GM12865 (cell line): ENCODE results near the gene GPR173.
A peak's percentile ranks its signal among the peaks of the same experiment; 100 is the strongest.

Experiments used
- DNase-seq: peaks from one replicate; pipeline ENCODE4 v3.0.0; 2010; ENCODE audit warnings: low read depth
- H3K4me3 ChIP-seq: 2 replicates; pipeline ENCODE4 v1.5.1; 2011; ENCODE audit warnings: mild to moderate bottlenecking, low read depth, low read length, control low read depth
- TF ChIP-seq, protein P1 (sequence below): IDR thresholded peaks from 2 replicates; pipeline ENCODE4 v1.5.1; 2011; ENCODE audit warnings: low read length, control low read depth, low read depth, inconsistent platforms; ENCODE audit not compliant: insufficient read depth; ENCODE audit errors: missing control alignments

GPR173 gene

DNA sequence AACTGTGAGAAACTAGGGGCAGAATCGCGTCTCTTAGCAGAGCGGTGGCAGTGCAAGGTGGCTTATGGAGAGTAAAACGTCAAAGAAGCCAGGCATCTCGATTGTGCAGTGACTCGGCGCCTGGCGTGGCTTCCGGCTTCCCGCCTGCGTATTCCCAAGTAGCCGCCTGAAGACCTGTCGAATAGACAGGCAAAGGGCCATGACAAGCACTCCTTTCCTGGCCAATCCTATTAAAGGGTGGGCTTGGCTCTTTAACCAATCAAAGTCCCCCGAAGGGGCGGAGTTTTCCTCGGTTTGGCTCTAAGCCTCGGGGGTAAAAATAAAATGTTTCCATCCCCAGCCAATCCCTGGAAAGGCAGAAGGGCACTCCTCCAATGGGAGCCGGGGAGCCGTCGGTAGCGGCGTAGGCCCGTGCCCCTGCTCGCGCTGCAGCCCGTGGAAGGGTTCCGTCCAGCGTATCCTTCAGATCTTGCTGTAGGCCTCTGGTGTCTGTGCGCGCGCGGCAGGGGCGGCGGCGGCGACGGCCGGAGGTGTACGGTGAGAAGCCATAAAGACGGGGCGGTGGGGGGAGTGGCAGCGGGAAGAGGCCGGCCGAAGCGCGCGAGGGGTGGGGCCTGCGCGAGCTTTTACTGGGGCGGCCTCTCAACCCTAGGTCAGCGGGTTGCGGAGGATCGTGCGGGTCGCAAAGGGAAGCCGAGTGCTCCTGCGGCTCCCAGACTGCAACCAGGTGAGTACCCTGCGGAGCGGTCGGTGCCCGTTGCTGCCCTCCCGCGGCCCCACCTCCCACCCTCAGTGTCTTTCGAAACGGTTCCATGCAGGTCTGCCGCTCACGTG is 45.4 kb downstream of the GPR173 start, which contains the start of gene KANTR:
KANTR (plus strand) TSS at position 395 of the 834 bp plus-strand sequence. CDS start 30,131 bp downstream, outside the sequence.
- peak; percentile 91 for DNase-seq
- H3K4me3 ChIP-seq: peak within 1 kb of the TSS; percentile 70
- TF ChIP-seq, protein P1, sequence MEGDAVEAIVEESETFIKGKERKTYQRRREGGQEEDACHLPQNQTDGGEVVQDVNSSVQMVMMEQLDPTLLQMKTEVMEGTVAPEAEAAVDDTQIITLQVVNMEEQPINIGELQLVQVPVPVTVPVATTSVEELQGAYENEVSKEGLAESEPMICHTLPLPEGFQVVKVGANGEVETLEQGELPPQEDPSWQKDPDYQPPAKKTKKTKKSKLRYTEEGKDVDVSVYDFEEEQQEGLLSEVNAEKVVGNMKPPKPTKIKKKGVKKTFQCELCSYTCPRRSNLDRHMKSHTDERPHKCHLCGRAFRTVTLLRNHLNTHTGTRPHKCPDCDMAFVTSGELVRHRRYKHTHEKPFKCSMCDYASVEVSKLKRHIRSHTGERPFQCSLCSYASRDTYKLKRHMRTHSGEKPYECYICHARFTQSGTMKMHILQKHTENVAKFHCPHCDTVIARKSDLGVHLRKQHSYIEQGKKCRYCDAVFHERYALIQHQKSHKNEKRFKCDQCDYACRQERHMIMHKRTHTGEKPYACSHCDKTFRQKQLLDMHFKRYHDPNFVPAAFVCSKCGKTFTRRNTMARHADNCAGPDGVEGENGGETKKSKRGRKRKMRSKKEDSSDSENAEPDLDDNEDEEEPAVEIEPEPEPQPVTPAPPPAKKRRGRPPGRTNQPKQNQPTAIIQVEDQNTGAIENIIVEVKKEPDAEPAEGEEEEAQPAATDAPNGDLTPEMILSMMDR: no peak

DNA sequence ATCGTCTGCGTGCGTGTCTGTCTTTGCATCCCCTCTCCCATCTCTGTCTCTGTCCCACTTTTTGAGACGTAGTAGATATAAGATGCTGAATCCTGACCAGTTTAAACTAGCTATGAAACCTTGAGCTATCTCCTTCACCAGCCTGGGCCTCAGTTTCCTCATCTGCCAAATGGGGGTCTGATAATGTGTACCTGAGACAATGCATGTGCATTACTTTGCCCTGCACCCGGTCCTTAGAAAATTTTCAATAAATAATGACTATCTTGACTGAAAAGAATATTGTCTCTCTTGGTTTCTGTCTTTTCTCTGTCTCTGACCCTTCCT is 46.0 kb downstream of the GPR173 start:
- TF ChIP-seq, protein P1: no peak
- peak overlapping the region; percentile 70 for H3K4me3 ChIP-seq
- no peak for DNase-seq

DNA sequence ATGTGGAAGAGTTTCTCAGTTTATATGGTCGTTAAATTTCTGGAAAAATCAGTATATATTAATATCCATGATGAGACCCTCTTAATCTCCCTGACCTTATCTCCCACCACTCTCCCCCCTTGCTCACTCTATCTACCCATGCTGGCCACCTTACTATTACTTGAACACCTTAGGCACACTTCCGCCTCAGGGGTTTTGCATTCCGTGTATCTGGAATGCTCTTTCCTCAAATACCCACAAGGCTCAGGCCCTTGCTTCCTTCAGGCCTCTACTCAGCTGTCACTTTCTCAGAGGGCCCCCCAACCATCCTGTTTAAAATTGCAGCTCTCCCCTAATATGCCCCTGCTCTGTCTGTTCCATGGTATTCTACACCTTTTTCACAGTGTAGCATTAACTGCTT is 47.2 kb downstream of the GPR173 start:
- TF ChIP-seq, protein P1: no peak
- no peak for DNase-seq
- H3K4me3 ChIP-seq: no peak overlapping the region

DNA sequence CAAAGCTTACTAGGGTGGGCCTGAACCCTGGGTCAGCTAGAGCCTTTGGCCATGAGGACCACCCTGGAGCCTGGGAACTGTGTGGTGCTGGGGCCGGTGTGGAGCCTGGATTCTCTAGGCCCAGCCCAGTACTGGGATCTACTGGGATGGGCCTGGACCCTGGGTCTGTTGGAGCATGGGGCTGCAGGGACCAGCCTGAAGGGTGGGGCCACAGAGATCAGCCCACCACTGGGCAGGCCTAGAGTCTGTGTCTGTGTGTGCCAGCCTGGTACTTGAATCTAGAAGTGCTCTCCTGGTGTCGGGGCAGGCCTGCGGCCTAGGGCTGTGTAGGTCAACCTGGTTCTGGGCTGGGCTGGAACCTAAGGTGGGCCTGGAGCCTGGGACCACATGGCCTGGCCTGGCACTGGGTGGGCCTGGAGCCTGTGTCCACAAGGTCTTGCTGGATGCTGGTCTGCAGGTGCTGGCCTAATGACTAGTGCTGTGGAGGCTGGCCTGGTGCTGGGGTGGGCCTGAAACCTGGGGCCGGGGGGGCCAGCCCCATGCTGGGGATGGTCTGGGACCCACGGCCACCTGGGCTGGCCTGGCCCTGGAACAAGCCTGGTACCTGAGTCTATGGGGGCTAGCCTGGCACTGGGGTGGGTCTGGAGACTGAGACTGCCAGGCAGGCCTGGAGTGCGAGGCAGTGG is 66.4 kb downstream of the GPR173 start:
- H3K4me3 ChIP-seq: no peak overlapping the region
- no peak for DNase-seq
- TF ChIP-seq, protein P1: no peak

DNA sequence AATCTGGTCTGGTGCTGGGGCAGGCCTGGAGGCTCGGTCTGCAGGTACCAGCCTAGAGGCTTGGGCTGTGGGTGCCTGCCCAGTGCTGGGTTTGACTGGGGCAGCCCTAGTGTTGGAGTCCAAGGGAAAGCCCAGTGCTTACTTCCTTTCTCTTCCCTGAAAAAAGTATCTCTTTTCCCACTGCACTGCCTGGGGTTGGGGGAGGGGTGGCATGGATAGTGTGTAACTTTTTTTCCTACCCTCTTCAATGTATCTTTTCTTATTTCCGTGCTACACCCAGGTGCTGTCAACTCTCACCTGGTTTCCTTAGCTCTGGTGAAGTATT is 66.9 kb downstream of the GPR173 start:
- DNase-seq: no peak
- TF ChIP-seq, protein P1: no peak
- H3K4me3 ChIP-seq: no peak overlapping the region

DNA sequence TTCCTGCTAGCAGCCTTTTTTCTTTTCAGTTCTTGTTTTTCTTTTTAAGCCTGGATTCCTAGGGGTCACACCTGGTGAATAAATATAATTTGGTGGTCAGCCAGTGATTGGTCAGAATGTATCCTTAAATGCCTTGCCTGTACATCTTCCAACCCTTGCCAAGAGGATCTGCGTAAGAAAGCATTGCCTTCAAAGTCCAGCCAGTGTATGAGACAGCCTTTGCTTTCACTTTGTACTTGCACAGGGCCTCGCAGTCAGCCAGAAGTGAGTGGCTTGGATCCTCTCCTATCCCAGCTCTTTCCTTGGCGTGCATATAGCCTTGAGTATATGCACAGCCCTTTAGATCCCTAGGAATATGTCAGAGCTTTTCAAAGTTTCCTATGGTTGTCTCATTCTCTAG is 67.5 kb downstream of the GPR173 start:
- no peak for DNase-seq
- TF ChIP-seq, protein P1: no peak
- H3K4me3 ChIP-seq: no peak overlapping the region
